DOHH2 (cell line): ENCODE measurements around the gene TMUB2.

ENCODE experiments used
- H3F3A ChIP-seq: fragments of 200-600 bp; sonication (generic), shearing (Covaris generic); 2 replicates; pipeline ENCODE4 v1.6.0; 2016; ENCODE audit warnings: antibody characterized with exemption, mild to moderate bottlenecking; ENCODE audit not compliant: control insufficient read depth, insufficient read depth
- H3K27ac ChIP-seq: fragments of 200-600 bp; sonication (generic); 2 replicates; pipeline ENCODE4 v1.5.1; 2014; ENCODE audit warnings: low read depth, mild to moderate bottlenecking, low read length, moderate library complexity
- H3K27me3 ChIP-seq: fragments of 200-600 bp; sonication (generic); 2 replicates; pipeline ENCODE4 v1.6.1; 2014; ENCODE audit warnings: mild to moderate bottlenecking, low read length, mixed read lengths; ENCODE audit not compliant: control insufficient read depth
- H3K36me3 ChIP-seq: fragments of 200-600 bp; sonication (generic); 2 replicates; pipeline ENCODE4 v1.6.1; 2014; ENCODE audit warnings: mild to moderate bottlenecking, low read length, moderate library complexity, mixed read lengths; ENCODE audit not compliant: control insufficient read depth
- H3K4me1 ChIP-seq: fragments of 200-600 bp; sonication (generic); 2 replicates; pipeline ENCODE4 v1.6.1; 2014; ENCODE audit warnings: mild to moderate bottlenecking, low read length, mixed read lengths; ENCODE audit not compliant: control insufficient read depth
- H3K4me2 ChIP-seq: fragments of 200-600 bp; sonication (generic); 2 replicates; pipeline ENCODE4 v1.6.0; 2014; ENCODE audit warnings: mild to moderate bottlenecking, low read length, moderate library complexity
- H3K4me3 ChIP-seq: fragments of 200-600 bp; sonication (generic); 2 replicates; pipeline ENCODE4 v1.5.1; 2014; ENCODE audit warnings: mild to moderate bottlenecking, low read length, mixed read lengths
- H3K79me2 ChIP-seq: fragments of 200-600 bp; sonication (generic); 2 replicates; pipeline ENCODE4 v1.6.1; 2014; ENCODE audit warnings: mild to moderate bottlenecking, low read length, mixed read lengths; ENCODE audit not compliant: control insufficient read depth
- H3K9me2 ChIP-seq: fragments of 200-600 bp; sonication (generic); replicated peaks from 2 replicates; pipeline ENCODE4 v1.6.1; 2014; ENCODE audit warnings: mild to moderate bottlenecking, low read length, mixed read lengths; ENCODE audit not compliant: control insufficient read depth
- H3K9me3 ChIP-seq: fragments of 200-600 bp; sonication (generic); 2 replicates; pipeline ENCODE4 v1.6.1; 2014; ENCODE audit warnings: antibody characterized with exemption, low read length, mixed read lengths; ENCODE audit not compliant: control insufficient read depth, insufficient read depth
- H4K20me1 ChIP-seq: fragments of 200-600 bp; sonication (generic); 2 replicates; pipeline ENCODE4 v1.6.0; 2014; ENCODE audit warnings: low read depth, mild to moderate bottlenecking, antibody characterized with exemption, low read length, moderate library complexity; ENCODE audit not compliant: control insufficient read depth, insufficient read depth
- CTCF ChIP-seq: fragments of 200-600 bp; sonication (generic); IDR thresholded peaks from one replicate; pipeline ENCODE4 v1.5.1; 2014; ENCODE audit warnings: antibody characterized with exemption, mild to moderate bottlenecking, low read depth, low read length; ENCODE audit not compliant: poor library complexity, severe bottlenecking
- EZH2phosphoT487 ChIP-seq: fragments of 200-600 bp; sonication (generic); IDR thresholded peaks from 2 replicates; pipeline ENCODE4 v1.6.1; 2017; ENCODE audit warnings: borderline replicate concordance, mild to moderate bottlenecking, antibody characterized with exemption, low read length, moderate library complexity, mixed read lengths

TMUB2 gene

GRCh38 chr17:44212507-44213402 is 26.0 kb downstream of the TMUB2 start:
- H3K9me2 ChIP-seq = no peaks in the 10 kb centered on the region
- no peak overlapping the region for H3K27ac ChIP-seq
- no peaks in the 10 kb centered on the region for H3K27me3 ChIP-seq
- no peak for TF ChIP-seq CTCF
- TF ChIP-seq EZH2phosphoT487 = no peak
- no peaks in the 10 kb centered on the region for H3K9me3 ChIP-seq
- H3K4me3 ChIP-seq = no peak overlapping the region
- H3K36me3 ChIP-seq = peaks cover 96% of the 10 kb centered on the region
- H4K20me1 ChIP-seq = no peaks in the 10 kb centered on the region
- peaks cover 77% of the 10 kb centered on the region for H3K4me1 ChIP-seq
- H3K4me2 ChIP-seq = no peak overlapping the region
- peaks cover 36% of the 10 kb centered on the region for H3F3A ChIP-seq
- H3K79me2 ChIP-seq = peaks cover 46% of the 10 kb centered on the region

GRCh38 chr17:44213403-44214229 is 26.8 kb downstream of the TMUB2 start:
- H3K79me2 ChIP-seq = peaks cover 52% of the 10 kb centered on the region
- H3K27ac ChIP-seq = peak overlapping the region; percentile 3
- no peak overlapping the region for H3K4me2 ChIP-seq
- no peak for TF ChIP-seq CTCF
- no peak for TF ChIP-seq EZH2phosphoT487
- H3F3A ChIP-seq = peaks cover 31% of the 10 kb centered on the region
- no peaks in the 10 kb centered on the region for H3K27me3 ChIP-seq
- H3K4me3 ChIP-seq = no peak overlapping the region
- no peaks in the 10 kb centered on the region for H4K20me1 ChIP-seq
- peaks cover 77% of the 10 kb centered on the region for H3K4me1 ChIP-seq
- H3K9me3 ChIP-seq = no peaks in the 10 kb centered on the region
- peaks cover 93% of the 10 kb centered on the region for H3K36me3 ChIP-seq
- H3K9me2 ChIP-seq = no peaks in the 10 kb centered on the region

- Histone ChIP-seq H3K4me3 (no peak overlapping the region), H3K27ac (peak overlapping the region; percentile 3; the same call in 1 of the 2 replicates), H4K20me1 (no peaks in the 10 kb centered on the region), H3K9me3 (no peaks in the 10 kb centered on the region), H3K4me2 (no peak overlapping the region), H3K27me3 (no peaks in the 10 kb centered on the region), H3K36me3 (peaks cover 87% of the 10 kb centered on the region), H3K9me2 (no peaks in the 10 kb centered on the region), H3F3A (peaks cover 27% of the 10 kb centered on the region), H3K4me1 (peaks cover 77% of the 10 kb centered on the region), H3K79me2 (peaks cover 53% of the 10 kb centered on the region)
- TF ChIP-seq EZH2phosphoT487 (no peak), CTCF (no peak)
Observed at GRCh38 chr17:44214230-44214494, 27.4 kb downstream of the TMUB2 start.
